HepG2 (cell line): ENCODE measurements around the gene CARS1. TPM values are rescaled to one million over a fixed set of nuclear protein-coding genes. Genes with fewer than 3 reads are reported as not detected.
A peak's percentile ranks its signal among the peaks of the same experiment; 100 is the strongest.

Experiments used
- CREB3 ChIP-seq: sonication (generic); formaldehyde crosslinking; IDR thresholded peaks from 2 replicates; pipeline ENCODE4 v1.5.0; 2020; ENCODE audit warnings: missing genetic modification reagents
- FOXC1 ChIP-seq: sonication (generic); formaldehyde crosslinking; IDR thresholded peaks from 2 replicates; pipeline ENCODE4 v1.8.0; 2022; ENCODE audit warnings: mild to moderate bottlenecking, missing genetic modification reagents, borderline replicate concordance
- FOXK2 ChIP-seq: fragments of 450-650 bp; IDR thresholded peaks from 2 replicates; pipeline ENCODE4 v1.6.1; 2016
- FOXP4 ChIP-seq: sonication (generic); formaldehyde crosslinking; IDR thresholded peaks from 2 replicates; pipeline ENCODE4 v1.4.0; 2020; ENCODE audit warnings: missing genetic modification reagents
- HOXA5 ChIP-seq: sonication (generic); formaldehyde crosslinking; IDR thresholded peaks from 2 replicates; pipeline ENCODE4 v1.4.0; 2020; ENCODE audit warnings: missing genetic modification reagents
- HOXD1 ChIP-seq: sonication (generic); formaldehyde crosslinking; IDR thresholded peaks from 2 replicates; pipeline ENCODE4 v1.5.0; 2020; ENCODE audit warnings: missing genetic modification reagents
- KDM6A ChIP-seq: IDR thresholded peaks from 2 replicates; pipeline ENCODE4 v1.6.1; 2016; ENCODE audit warnings: low read depth
- NFE2 ChIP-seq: sonication (generic); formaldehyde crosslinking; IDR thresholded peaks from 2 replicates; pipeline ENCODE4 v1.4.0; 2020; ENCODE audit warnings: missing genetic modification reagents
- PCBP1 ChIP-seq: fragments of 200-400 bp; formaldehyde crosslinking; IDR thresholded peaks from 2 replicates; pipeline ENCODE4 v1.6.1; 2017; ENCODE audit warnings: mild to moderate bottlenecking, low read depth, low read length, borderline replicate concordance
- RAD21 ChIP-seq: fragments of 450-650 bp; formaldehyde crosslinking; IDR thresholded peaks from 2 replicates; pipeline ENCODE4 v1.5.0; 2020; ENCODE audit warnings: mild to moderate bottlenecking
- RBM39 ChIP-seq: fragments of 200-400 bp; formaldehyde crosslinking; IDR thresholded peaks from one replicate; pipeline ENCODE4 v1.6.1; 2018; ENCODE audit warnings: antibody characterized with exemption, mild to moderate bottlenecking, low read depth, low read length; ENCODE audit not compliant: poor library complexity, severe bottlenecking
- SCMH1 ChIP-seq: sonication (generic); formaldehyde crosslinking; IDR thresholded peaks from 2 replicates; pipeline ENCODE4 v1.9.0; 2021; ENCODE audit warnings: missing genetic modification reagents, mild to moderate bottlenecking, borderline replicate concordance
- ZBTB1 ChIP-seq: sonication (generic); formaldehyde crosslinking; IDR thresholded peaks from 2 replicates; pipeline ENCODE4 v1.4.0; 2020; ENCODE audit warnings: missing genetic modification reagents, borderline replicate concordance
- ZBTB20 ChIP-seq: sonication (generic); formaldehyde crosslinking; IDR thresholded peaks from 2 replicates; pipeline ENCODE4 v1.8.1; 2023; ENCODE audit warnings: missing genetic modification reagents, low read depth, mild to moderate bottlenecking, borderline replicate concordance
- ZFP41 ChIP-seq: sonication (generic); formaldehyde crosslinking; IDR thresholded peaks from 2 replicates; pipeline ENCODE4 v1.4.0; 2020; ENCODE audit warnings: mild to moderate bottlenecking, missing genetic modification reagents, borderline replicate concordance
- ZMYM3 ChIP-seq: sonication (generic); formaldehyde crosslinking; IDR thresholded peaks from 2 replicates; pipeline ENCODE4 v1.5.1; 2020; ENCODE audit warnings: mild to moderate bottlenecking, missing genetic modification reagents
- ZNF10 ChIP-seq: sonication (generic); formaldehyde crosslinking; IDR thresholded peaks from 2 replicates; pipeline ENCODE4 v1.4.0; 2020; ENCODE audit warnings: mild to moderate bottlenecking, low read depth, missing genetic modification reagents, borderline replicate concordance
- ZNF274 ChIP-seq: sonication (generic); formaldehyde crosslinking; IDR thresholded peaks from 2 replicates; pipeline ENCODE4 v1.5.1; 2020; ENCODE audit warnings: mild to moderate bottlenecking, missing genetic modification reagents
- ZNF292 ChIP-seq: sonication (generic); formaldehyde crosslinking; IDR thresholded peaks from 2 replicates; pipeline ENCODE4 v1.8.1; 2022; ENCODE audit warnings: mild to moderate bottlenecking, low read depth, missing genetic modification reagents, borderline replicate concordance
- ZNF879 ChIP-seq: sonication (generic); formaldehyde crosslinking; IDR thresholded peaks from 2 replicates; pipeline ENCODE4 v1.8.1; 2023; ENCODE audit warnings: missing genetic modification reagents
- polyA plus RNA-seq, 8 experiments: library from polyadenylated mRNA; depleted of rRNA in 3 of 8; stranded (reverse) in 7 of 8; unstranded in 1 of 8; fragments of >200 nt; fragmentation: Illumina TruSeq in 4 of 8; extraction: Trizol in 4 of 8; gene quantifications; 2 replicates each; pipeline versions ENCODE4 v1.2.1 to v1.2.3, GENCODE V29; 2011 to 2016; ENCODE audit warnings: low read depth in 4 of 8, missing spikeins in 1 of 8, mixed read lengths in 1 of 8; ENCODE audit not compliant: insufficient read depth in 1 of 8
- total RNA-seq, 5 experiments: library from RNA; depleted of rRNA; stranded (reverse); fragments of >200 nt; fragmentation: Illumina TruSeq; extraction: Trizol; gene quantifications; 2 replicates each; pipeline ENCODE4 v1.2.3, GENCODE V29; 2016; ENCODE audit warnings: low read depth in 1 of 5
- TF ChIP-seq, protein P1 (sequence below): sonication (generic); formaldehyde crosslinking; IDR thresholded peaks from 2 replicates; pipeline ENCODE4 v1.4.0; 2020; ENCODE audit warnings: missing genetic modification reagents
- TF ChIP-seq, protein P2 (sequence below): sonication (generic); formaldehyde crosslinking; IDR thresholded peaks from 2 replicates; pipeline ENCODE4 v1.8.1; 2023; ENCODE audit warnings: mild to moderate bottlenecking, missing genetic modification reagents
- TF ChIP-seq, protein P3 (sequence below): sonication (generic); formaldehyde crosslinking; IDR thresholded peaks from 2 replicates; pipeline ENCODE4 v1.4.0; 2020; ENCODE audit warnings: missing genetic modification reagents

The CARS1 gene
- total and polyA plus RNA-seq, 2 of the 13 experiments (the other 11 are each of a cell fraction or from before 2014, with no cell fraction given): 33.8 to 47.0 TPM

- TF ChIP-seq RBM39: peak; percentile 87
- no peak for TF ChIP-seq FOXC1 (CRISPR knock-in tag)
- TF ChIP-seq KDM6A (CRISPR knock-in tag): no peak
- TF ChIP-seq ZNF274: 0 out of 2 replicates have a peak, but pooled peaks have one; percentile 52
- no peak for TF ChIP-seq ZBTB1 (CRISPR knock-in tag)
- peak; percentile 92; the same call in 1 of the 2 replicates for TF ChIP-seq PCBP1
- TF ChIP-seq, protein P1, sequence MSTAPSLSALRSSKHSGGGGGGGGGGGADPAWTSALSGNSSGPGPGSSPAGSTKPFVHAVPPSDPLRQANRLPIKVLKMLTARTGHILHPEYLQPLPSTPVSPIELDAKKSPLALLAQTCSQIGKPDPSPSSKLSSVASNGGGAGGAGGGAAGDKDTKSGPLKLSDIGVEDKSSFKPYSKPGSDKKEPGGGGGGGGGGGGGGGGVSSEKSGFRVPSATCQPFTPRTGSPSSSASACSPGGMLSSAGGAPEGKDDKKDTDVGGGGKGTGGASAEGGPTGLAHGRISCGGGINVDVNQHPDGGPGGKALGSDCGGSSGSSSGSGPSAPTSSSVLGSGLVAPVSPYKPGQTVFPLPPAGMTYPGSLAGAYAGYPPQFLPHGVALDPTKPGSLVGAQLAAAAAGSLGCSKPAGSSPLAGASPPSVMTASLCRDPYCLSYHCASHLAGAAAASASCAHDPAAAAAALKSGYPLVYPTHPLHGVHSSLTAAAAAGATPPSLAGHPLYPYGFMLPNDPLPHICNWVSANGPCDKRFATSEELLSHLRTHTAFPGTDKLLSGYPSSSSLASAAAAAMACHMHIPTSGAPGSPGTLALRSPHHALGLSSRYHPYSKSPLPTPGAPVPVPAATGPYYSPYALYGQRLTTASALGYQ (CRISPR knock-in tag): no peak
- TF ChIP-seq, protein P2, sequence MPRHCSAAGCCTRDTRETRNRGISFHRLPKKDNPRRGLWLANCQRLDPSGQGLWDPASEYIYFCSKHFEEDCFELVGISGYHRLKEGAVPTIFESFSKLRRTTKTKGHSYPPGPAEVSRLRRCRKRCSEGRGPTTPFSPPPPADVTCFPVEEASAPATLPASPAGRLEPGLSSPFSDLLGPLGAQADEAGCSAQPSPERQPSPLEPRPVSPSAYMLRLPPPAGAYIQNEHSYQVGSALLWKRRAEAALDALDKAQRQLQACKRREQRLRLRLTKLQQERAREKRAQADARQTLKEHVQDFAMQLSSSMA: no peak
- TF ChIP-seq ZBTB20: no peak; the same call in none of the 2 replicates
- TF ChIP-seq ZMYM3 (CRISPR knock-in tag): peak; percentile 79
- no peak for TF ChIP-seq SCMH1 (CRISPR knock-in tag)
- no peak for TF ChIP-seq ZNF10 (CRISPR knock-in tag)
- TF ChIP-seq, protein P3, sequence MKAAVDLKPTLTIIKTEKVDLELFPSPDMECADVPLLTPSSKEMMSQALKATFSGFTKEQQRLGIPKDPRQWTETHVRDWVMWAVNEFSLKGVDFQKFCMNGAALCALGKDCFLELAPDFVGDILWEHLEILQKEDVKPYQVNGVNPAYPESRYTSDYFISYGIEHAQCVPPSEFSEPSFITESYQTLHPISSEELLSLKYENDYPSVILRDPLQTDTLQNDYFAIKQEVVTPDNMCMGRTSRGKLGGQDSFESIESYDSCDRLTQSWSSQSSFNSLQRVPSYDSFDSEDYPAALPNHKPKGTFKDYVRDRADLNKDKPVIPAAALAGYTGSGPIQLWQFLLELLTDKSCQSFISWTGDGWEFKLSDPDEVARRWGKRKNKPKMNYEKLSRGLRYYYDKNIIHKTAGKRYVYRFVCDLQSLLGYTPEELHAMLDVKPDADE (CRISPR knock-in tag): no peak
- TF ChIP-seq FOXP4 (CRISPR knock-in tag): peak; percentile 16; the same call in 1 of the 2 replicates
- peak; percentile 61 for TF ChIP-seq HOXA5 (CRISPR knock-in tag)
- TF ChIP-seq ZNF879 (CRISPR knock-in tag): no peak
- TF ChIP-seq CREB3: 0 out of 2 replicates have a peak, but pooled peaks have one; percentile 52
- peak; percentile 80 for TF ChIP-seq ZNF292 (CRISPR knock-in tag)
- no peak for TF ChIP-seq ZFP41 (CRISPR knock-in tag)
- no peak for TF ChIP-seq RAD21
- no peak for TF ChIP-seq FOXK2
- no peak for TF ChIP-seq NFE2 (CRISPR knock-in tag)
- peak; percentile 24; the same call in 1 of the 2 replicates for TF ChIP-seq HOXD1 (CRISPR knock-in tag)
Measured at GRCh38 chr11:3057069-3057963, at the start of gene CARS1 (continued).
